Measurements from ENCODE around the gene KRTAP9-8. TPM values are rescaled to one million over a fixed set of nuclear protein-coding genes. Genes with fewer than 3 reads are reported as not detected.
"Not testable (repeated sequence)": the region's sequence is repeated elsewhere in the genome, so short reads cannot be mapped to it uniquely, and the experiment has no call there.

Gene KRTAP9-8, protein sequence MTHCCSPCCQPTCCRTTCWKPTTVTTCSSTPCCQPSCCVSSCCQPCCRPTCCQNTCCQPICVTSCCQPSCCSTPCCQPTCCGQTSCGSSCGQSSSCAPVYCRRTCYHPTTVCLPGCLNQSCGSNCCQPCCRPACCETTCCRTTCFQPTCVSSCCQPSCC
- not detected for total RNA-seq

DNA sequence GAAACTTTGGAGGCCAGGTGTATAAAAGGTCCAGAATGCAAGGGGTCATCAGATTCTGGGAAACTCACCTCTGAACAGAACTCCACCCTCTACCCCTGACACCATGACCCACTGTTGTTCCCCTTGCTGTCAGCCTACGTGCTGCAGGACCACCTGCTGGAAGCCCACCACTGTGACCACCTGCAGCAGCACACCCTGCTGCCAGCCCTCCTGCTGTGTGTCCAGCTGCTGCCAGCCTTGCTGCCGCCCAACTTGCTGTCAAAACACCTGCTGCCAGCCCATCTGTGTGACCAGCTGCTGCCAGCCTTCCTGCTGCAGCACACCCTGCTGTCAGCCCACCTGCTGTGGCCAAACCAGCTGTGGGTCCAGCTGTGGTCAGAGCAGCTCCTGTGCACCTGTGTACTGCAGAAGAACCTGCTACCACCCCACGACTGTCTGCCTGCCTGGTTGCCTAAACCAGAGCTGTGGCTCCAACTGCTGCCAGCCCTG is at the start of gene KRTAP9-8:
TSS of gene KRTAP9-8 (plus strand) at position 51 of the 489 bp plus-strand sequence. CDS start at position 104, 53 bp downstream.
- not testable (repeated sequence) for H3K27me3 ChIP-seq; H3K4me1 ChIP-seq; DNase-seq (ENCODE audit: low spot score in 2 of 2); H3K9me3 ChIP-seq; H3K36me3 ChIP-seq; H3K4me3 ChIP-seq; H3K27ac ChIP-seq
- 56 to 63% methylated on average over 2 of the region's 3 CpGs for WGBS, 2 donors

DNA sequence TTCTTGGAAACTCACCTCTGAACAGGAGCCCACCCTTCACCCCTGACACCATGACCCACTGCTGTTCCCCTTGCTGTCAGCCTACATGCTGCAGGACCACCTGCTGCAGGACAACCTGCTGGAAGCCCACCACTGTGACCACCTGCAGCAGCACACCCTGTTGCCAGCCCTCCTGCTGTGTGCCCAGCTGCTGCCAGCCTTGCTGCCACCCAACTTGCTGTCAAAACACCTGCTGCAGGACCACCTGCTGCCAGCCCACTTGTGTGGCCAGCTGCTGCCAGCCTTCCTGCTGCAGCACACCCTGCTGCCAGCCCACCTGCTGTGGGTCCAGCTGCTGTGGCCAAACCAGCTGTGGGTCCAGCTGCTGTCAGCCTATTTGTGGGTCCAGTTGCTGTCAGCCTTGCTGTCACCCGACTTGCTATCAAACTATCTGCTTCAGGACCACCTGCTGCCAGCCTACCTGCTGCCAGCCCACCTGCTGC is 47.9 kb upstream of the KRTAP9-8 start, which contains the start of gene KRTAP9-1:
TSS of gene KRTAP9-1 (plus strand) at position 51 of the 482 bp plus-strand sequence. CDS start at position 51, 0 bp downstream.
- H3K4me3 ChIP-seq; DNase-seq (ENCODE audit: low spot score in 2 of 2): not testable (repeated sequence)
- 89 to 100% methylated on average over 1 of the region's 1 CpG for WGBS, 2 donors

DNA sequence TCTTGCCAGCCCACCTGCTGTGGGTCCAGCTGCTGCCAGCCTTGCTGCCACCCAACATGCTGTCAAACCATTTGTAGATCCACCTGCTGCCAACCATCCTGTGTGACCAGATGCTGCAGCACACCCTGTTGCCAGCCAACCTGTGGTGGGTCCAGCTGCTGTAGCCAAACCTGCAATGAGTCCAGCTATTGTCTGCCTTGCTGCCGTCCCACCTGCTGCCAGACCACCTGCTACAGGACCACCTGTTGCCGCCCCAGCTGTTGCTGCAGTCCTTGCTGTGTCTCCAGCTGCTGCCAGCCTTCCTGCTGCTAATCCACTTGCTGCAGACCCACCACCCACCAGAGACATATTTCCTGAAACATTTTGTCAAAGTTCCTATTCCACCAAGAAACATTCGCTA is 47.5 kb upstream of the KRTAP9-8 start:
- 83 to 98% methylated on average over 2 to 3 of the region's 3 CpGs for WGBS, 2 donors
- H3K4me1 ChIP-seq, result no peaks in the 10 kb centered on the region
- no peaks in the 10 kb centered on the region for H3K36me3 ChIP-seq
- no peaks in the 10 kb centered on the region for H3K27me3 ChIP-seq
- no peaks in the 10 kb centered on the region for H3K9me3 ChIP-seq
- TF ChIP-seq EP300 (IDR thresholded peaks at IDR 0.05), result no peak
- TF ChIP-seq, protein P1, sequence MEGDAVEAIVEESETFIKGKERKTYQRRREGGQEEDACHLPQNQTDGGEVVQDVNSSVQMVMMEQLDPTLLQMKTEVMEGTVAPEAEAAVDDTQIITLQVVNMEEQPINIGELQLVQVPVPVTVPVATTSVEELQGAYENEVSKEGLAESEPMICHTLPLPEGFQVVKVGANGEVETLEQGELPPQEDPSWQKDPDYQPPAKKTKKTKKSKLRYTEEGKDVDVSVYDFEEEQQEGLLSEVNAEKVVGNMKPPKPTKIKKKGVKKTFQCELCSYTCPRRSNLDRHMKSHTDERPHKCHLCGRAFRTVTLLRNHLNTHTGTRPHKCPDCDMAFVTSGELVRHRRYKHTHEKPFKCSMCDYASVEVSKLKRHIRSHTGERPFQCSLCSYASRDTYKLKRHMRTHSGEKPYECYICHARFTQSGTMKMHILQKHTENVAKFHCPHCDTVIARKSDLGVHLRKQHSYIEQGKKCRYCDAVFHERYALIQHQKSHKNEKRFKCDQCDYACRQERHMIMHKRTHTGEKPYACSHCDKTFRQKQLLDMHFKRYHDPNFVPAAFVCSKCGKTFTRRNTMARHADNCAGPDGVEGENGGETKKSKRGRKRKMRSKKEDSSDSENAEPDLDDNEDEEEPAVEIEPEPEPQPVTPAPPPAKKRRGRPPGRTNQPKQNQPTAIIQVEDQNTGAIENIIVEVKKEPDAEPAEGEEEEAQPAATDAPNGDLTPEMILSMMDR (IDR thresholded peaks at IDR 0.05), result no peak
- TF ChIP-seq POLR2A (IDR thresholded peaks at IDR 0.05), result no peak
- H3K4me3 ChIP-seq, result no peak overlapping the region
- no peak for DNase-seq (ENCODE audit: low spot score in 2 of 2)
- H3K27ac ChIP-seq, result no peak overlapping the region

More for the DNA sequence above, 47.9 kb upstream of the KRTAP9-8 start, which contains the start of gene KRTAP9-1:
- H3K27me3 ChIP-seq, H3K27ac ChIP-seq, H3K9me3 ChIP-seq, H3K36me3 ChIP-seq, H3K4me1 ChIP-seq: not testable (repeated sequence)

DNA sequence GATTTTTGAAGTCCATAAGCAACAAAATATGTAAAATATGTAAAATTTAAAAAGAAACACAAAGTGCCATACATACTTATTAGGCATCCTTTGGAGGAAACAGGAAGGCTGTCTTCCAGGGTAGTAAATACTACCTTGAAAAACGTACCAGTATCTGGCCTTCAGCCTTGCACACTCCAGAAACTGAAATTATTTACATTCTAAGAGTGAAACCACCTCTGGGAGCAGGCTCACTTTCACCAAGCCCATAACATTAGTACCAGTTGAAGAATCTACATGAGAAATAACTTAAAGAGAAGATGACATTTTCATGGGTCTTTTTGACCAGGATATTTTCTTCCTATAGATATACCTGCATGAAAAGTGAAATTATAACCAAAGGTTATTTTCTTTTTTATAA is 41.7 kb upstream of the KRTAP9-8 start:
- H3K9me3 ChIP-seq, result peaks cover 0 to 16% (median 0%) of the 10 kb centered on the region in 4 donors
- DNase-seq (ENCODE audit: low spot score in 2 of 2), result no peak
- 30 to 58% methylated on average over 1 of the region's 1 CpG for WGBS, 2 donors
- no peak overlapping the region for H3K27ac ChIP-seq
- H3K36me3 ChIP-seq, result no peaks in the 10 kb centered on the region
- no peaks in the 10 kb centered on the region for H3K4me1 ChIP-seq
- TF ChIP-seq, protein P1 (IDR thresholded peaks at IDR 0.05), result no peak
- no peaks in the 10 kb centered on the region for H3K27me3 ChIP-seq
- no peak overlapping the region for H3K4me3 ChIP-seq

DNA sequence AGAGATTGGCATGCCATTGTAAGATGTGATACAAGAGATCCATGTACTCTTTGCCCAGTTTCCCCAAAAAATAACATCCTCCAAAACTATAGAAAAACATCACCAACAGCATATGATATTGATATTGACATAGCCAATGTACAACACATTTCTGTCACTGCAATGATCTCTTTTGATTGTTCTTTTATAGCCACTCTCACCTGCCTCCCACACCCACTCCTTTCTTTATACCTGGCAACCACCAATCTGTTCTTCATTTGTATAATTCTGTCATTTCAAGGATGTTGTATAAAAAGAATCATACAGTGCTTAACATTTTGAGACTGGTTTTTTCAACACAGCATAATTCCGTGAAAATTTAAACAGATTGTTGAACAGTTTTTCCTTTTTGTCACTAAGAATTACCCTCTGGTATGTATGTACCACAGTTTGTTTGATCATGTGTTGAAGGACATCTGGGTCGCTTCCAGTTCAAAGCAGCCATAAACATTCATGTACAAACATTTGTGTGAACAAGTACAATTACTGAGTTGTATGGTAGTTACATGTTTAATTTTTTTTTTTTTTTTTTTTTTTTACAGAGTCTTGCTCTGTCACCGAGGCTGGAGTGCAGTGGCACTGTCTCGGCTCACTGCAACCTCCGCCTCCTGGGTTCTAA is 38.2 kb upstream of the KRTAP9-8 start:
- Histone ChIP-seq H3K36me3 (no peaks in the 10 kb centered on the region), H3K9me3 (peaks cover 0 to 16% (median 0%) of the 10 kb centered on the region in 4 donors), H3K27ac (no peak overlapping the region), H3K4me3 (no peak overlapping the region), H3K4me1 (no peaks in the 10 kb centered on the region), H3K27me3 (no peaks in the 10 kb centered on the region)
- DNase-seq (ENCODE audit: low spot score in 2 of 2), result no peak
- WGBS, 2 donors, result 73 to 74% methylated on average over 5 of the region's 5 CpGs
- TF ChIP-seq EP300 (IDR thresholded peaks at IDR 0.05) (no peak), POLR2A (IDR thresholded peaks at IDR 0.05) (no peak)
- TF ChIP-seq, protein P1 (IDR thresholded peaks at IDR 0.05), result no peak

DNA sequence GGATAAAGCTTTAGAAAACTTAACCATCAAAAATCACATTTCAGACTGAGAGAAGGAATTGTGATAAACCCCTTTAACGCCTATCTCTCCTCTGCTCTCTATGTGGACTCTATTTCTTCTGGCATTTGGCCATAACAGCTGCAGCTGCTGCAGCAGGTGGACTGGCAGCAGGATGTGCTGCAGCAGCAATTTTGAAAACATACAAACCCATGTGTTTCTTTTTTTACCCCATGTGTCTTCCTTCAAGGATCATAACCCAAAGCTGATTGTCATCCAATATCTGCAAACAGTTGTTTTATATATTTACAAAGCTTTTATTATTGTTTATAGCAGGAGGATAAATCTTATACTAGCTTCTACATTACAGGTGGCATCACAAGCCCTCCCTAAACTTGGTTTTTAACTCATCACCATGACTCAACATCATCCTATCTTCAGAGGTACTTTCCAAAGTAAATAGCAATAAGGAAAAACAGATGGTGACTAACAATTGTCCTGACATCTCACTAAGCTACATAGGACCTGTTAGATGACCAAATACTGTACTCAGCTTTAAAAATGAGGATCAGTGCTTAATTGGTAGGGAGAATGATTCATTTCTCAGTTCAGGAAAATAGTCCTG is 25.8 kb upstream of the KRTAP9-8 start:
- WGBS, 2 donors, result 43% methylated on average over 1 of the region's 1 CpG
- H3K27me3 ChIP-seq, result no peaks in the 10 kb centered on the region
- no peak overlapping the region for H3K27ac ChIP-seq
- no peaks in the 10 kb centered on the region for H3K4me1 ChIP-seq
- no peak for DNase-seq (ENCODE audit: low spot score in 2 of 2)
- no peak overlapping the region for H3K4me3 ChIP-seq
- no peaks in the 10 kb centered on the region for H3K36me3 ChIP-seq
- H3K9me3 ChIP-seq, result no peaks in the 10 kb centered on the region
- no peak for TF ChIP-seq POLR2A (IDR thresholded peaks at IDR 0.05)
- TF ChIP-seq, protein P1 (IDR thresholded peaks at IDR 0.05), result no peak

Data from tibial nerve (tissue), 4 donors.